Activated naive CD4-positive, alpha-beta T cell treated with anti-CD3 and anti-CD28 coated beads, Interleukin-2, amount 50 U/mL, for 72 hours (primary cell): Measurements from ENCODE around the gene ZNF23. TPM values are rescaled to one million over a fixed set of nuclear protein-coding genes. Genes with fewer than 3 reads are reported as not detected.
"Not testable (repeated sequence)": the region's sequence is repeated elsewhere in the genome, so short reads cannot be mapped to it uniquely, and the experiment has no call there.

Source experiments
- ATAC-seq, 2 donors: fragments of 150-1000 bp; cut with Tn5 transposase; 2 replicates each; pipeline ENCODE4 v1.10.0; 2021; ENCODE audit warnings: mild to moderate bottlenecking in 2 of 2, moderate library complexity in 2 of 2
- DNase-seq, 2 donors: peaks; one replicate each; pipeline ENCODE4 v3.0.0; 2021 to 2022; ENCODE audit warnings: low spot score in 2 of 2
- H3K27ac Mint-ChIP-seq, 2 donors: one replicate each; pipeline ENCODE4 v1.8.0; 2022; ENCODE audit warnings: mild to moderate bottlenecking in 2 of 2, mixed read lengths in 2 of 2
- H3K36me3 Mint-ChIP-seq, 2 donors: one replicate each; pipeline ENCODE4 v1.8.0; 2022; ENCODE audit warnings: mixed read lengths in 2 of 2
- H3K9me3 Mint-ChIP-seq, 2 donors: one replicate each; pipeline ENCODE4 v1.8.0; 2022; ENCODE audit warnings: mixed read lengths in 2 of 2
- total RNA-seq, 2 donors: library from RNA; stranded (reverse); gene quantifications; one replicate each; pipeline ENCODE4 v1.2.3, GENCODE V29; 2022

ZNF23 gene
- total RNA-seq: 1 to 10 TPM; 4.5 to 9.5 TPM

GRCh38 chr16:71461686-71462648 is at the start of gene ZNF23:
Gene ZNF23 (minus strand): TSS chr16:71462247. CDS start chr16:71456796, 5,451 bp downstream.
- Mint-ChIP-seq H3K9me3 (no peaks in the 10 kb centered on the region), H3K27ac (peak within 1 kb of the TSS; percentile 89 to 93), H3K36me3 (peaks cover 8 to 11% of the 10 kb centered on the region in 2 donors)
- DNase-seq (peak; percentile 83), ATAC-seq (peak; percentile 98 to 100)

- H3K27ac Mint-ChIP-seq: no peak overlapping the region
- no peaks in the 10 kb centered on the region for H3K36me3 Mint-ChIP-seq
- no peak for ATAC-seq
- DNase-seq: no peak
- H3K9me3 Mint-ChIP-seq: no peaks in the 10 kb centered on the region
Measured at GRCh38 chr16:71507061-71507460, 45.0 kb upstream of the ZNF23 start.

GRCh38 chr16:71504901-71505300 is 42.9 kb upstream of the ZNF23 start:
- no peaks in the 10 kb centered on the region for H3K36me3 Mint-ChIP-seq
- no peak overlapping the region for H3K27ac Mint-ChIP-seq
- DNase-seq: no peak
- no peaks in the 10 kb centered on the region for H3K9me3 Mint-ChIP-seq
- ATAC-seq: no peak

GRCh38 chr16:71504051-71504450 is 42.0 kb upstream of the ZNF23 start:
- ATAC-seq, H3K9me3 Mint-ChIP-seq, H3K27ac Mint-ChIP-seq: not testable (repeated sequence)

GRCh38 chr16:71501547-71501946 is 39.5 kb upstream of the ZNF23 start:
- no peak for DNase-seq
- H3K9me3 Mint-ChIP-seq: no peaks in the 10 kb centered on the region
- H3K36me3 Mint-ChIP-seq: no peaks in the 10 kb centered on the region
- ATAC-seq: no peak
- no peak overlapping the region for H3K27ac Mint-ChIP-seq

More at GRCh38 chr16:71504051-71504450, 42.0 kb upstream of the ZNF23 start:
- H3K36me3 Mint-ChIP-seq, DNase-seq: not testable (repeated sequence)

- DNase-seq (no peak), ATAC-seq (no peak)
- H3K36me3 Mint-ChIP-seq: no peaks in the 10 kb centered on the region
- no peaks in the 10 kb centered on the region for H3K9me3 Mint-ChIP-seq
- no peak overlapping the region for H3K27ac Mint-ChIP-seq
Measured at GRCh38 chr16:71500964-71501363, 38.9 kb upstream of the ZNF23 start.

- ATAC-seq: peak; percentile 63 to 66
Measured at GRCh38 chr16:71499775-71500364, 37.8 kb upstream of the ZNF23 start.

GRCh38 chr16:71498031-71498430 is 36.0 kb upstream of the ZNF23 start:
- Mint-ChIP-seq H3K36me3 (no peaks in the 10 kb centered on the region), H3K27ac (no peak overlapping the region), H3K9me3 (no peaks in the 10 kb centered on the region)
- ATAC-seq (no peak), DNase-seq (no peak)

More at GRCh38 chr16:71499775-71500364, 37.8 kb upstream of the ZNF23 start:
- H3K36me3 Mint-ChIP-seq: no peaks in the 10 kb centered on the region
- peak in 1 of 2 donors; percentile 57 for DNase-seq
- H3K9me3 Mint-ChIP-seq: no peaks in the 10 kb centered on the region
- no peak overlapping the region for H3K27ac Mint-ChIP-seq

GRCh38 chr16:71493213-71493612 is 31.2 kb upstream of the ZNF23 start:
- Mint-ChIP-seq H3K36me3 (no peaks in the 10 kb centered on the region), H3K27ac (no peak overlapping the region), H3K9me3 (no peaks in the 10 kb centered on the region)
- no peak for ATAC-seq
- no peak for DNase-seq

- DNase-seq (no peak), ATAC-seq (no peak)
- Mint-ChIP-seq H3K36me3 (no peaks in the 10 kb centered on the region), H3K27ac (no peak overlapping the region), H3K9me3 (no peaks in the 10 kb centered on the region)
Measured at GRCh38 chr16:71492786-71493185, 30.7 kb upstream of the ZNF23 start.

- no peak for ATAC-seq
- Mint-ChIP-seq H3K27ac (no peak overlapping the region), H3K9me3 (no peaks in the 10 kb centered on the region), H3K36me3 (no peaks in the 10 kb centered on the region)
- no peak for DNase-seq
Measured at GRCh38 chr16:71491054-71491453, 29.0 kb upstream of the ZNF23 start.

GRCh38 chr16:71490361-71490760 is 28.3 kb upstream of the ZNF23 start:
- Mint-ChIP-seq H3K36me3 (no peaks in the 10 kb centered on the region), H3K9me3 (no peaks in the 10 kb centered on the region), H3K27ac (no peak overlapping the region)
- DNase-seq (no peak), ATAC-seq (no peak)

- ATAC-seq (no peak), DNase-seq (no peak)
- Mint-ChIP-seq H3K27ac (no peak within 1 kb of the TSS), H3K36me3 (no peaks in the 10 kb centered on the region), H3K9me3 (no peaks in the 10 kb centered on the region)
Measured at GRCh38 chr16:71489122-71489521, 27.1 kb upstream of the ZNF23 start, which contains the start of gene ZNF19. Gene ZNF19 (minus strand): TSS chr16:71489324. CDS start chr16:71482114, 7,210 bp downstream.

GRCh38 chr16:71484006-71484893 is 22.2 kb upstream of the ZNF23 start:
- peak; percentile 69 to 87 for DNase-seq
- peak overlapping the region; percentile 82 to 93 for H3K27ac Mint-ChIP-seq
- ATAC-seq: peak; percentile 94
- H3K9me3 Mint-ChIP-seq: no peaks in the 10 kb centered on the region
- peaks cover 0 to 7% of the 10 kb centered on the region in 2 donors for H3K36me3 Mint-ChIP-seq

GRCh38 chr16:71482569-71482968 is 20.5 kb upstream of the ZNF23 start:
- Mint-ChIP-seq H3K27ac (no peak overlapping the region), H3K9me3 (no peaks in the 10 kb centered on the region), H3K36me3 (peaks cover 0 to 7% of the 10 kb centered on the region in 2 donors)
- ATAC-seq (no peak), DNase-seq (no peak)

- no peak for DNase-seq
- peaks cover 3 to 7% of the 10 kb centered on the region in 2 donors for H3K36me3 Mint-ChIP-seq
- no peak for ATAC-seq
- H3K9me3 Mint-ChIP-seq: no peaks in the 10 kb centered on the region
- peak overlapping the region in 1 of 2 donors; percentile 9 for H3K27ac Mint-ChIP-seq
Measured at GRCh38 chr16:71480956-71481355, 18.9 kb upstream of the ZNF23 start.
